K562 (cell line): Measurements from ENCODE around the gene NEDD4.

ENCODE experiments used
- RAD21 ChIP-seq, 2 experiments: fragments of 250-450 bp in 1 of 2; fragments of 450-650 bp in 1 of 2; sonication (Bioruptor Pico) in 1 of 2; formaldehyde crosslinking in 1 of 2; IDR thresholded peaks in 1 of 2; conservative IDR thresholded peaks in 1 of 2; 2 replicates each; pipeline versions ENCODE4 v1.4.0 to v1.8.0; 2020 to 2022; ENCODE audit warnings: mild to moderate bottlenecking in 2 of 2, moderate library complexity in 1 of 2
- TF ChIP-seq, protein P1 (sequence below), 3 experiments: IDR thresholded peaks in 2 of 3; conservative IDR thresholded peaks in 1 of 3; 2 replicates each; pipeline ENCODE4 v1.5.1; 2011 to 2012; ENCODE audit warnings: low read length in 3 of 3, mild to moderate bottlenecking in 3 of 3, control low read depth in 2 of 3, improper control_type of control experiment in 1 of 3, inconsistent platforms in 1 of 3, low read depth in 1 of 3, mixed read lengths in 1 of 3, moderate library complexity in 1 of 3; ENCODE audit not compliant: insufficient read depth in 2 of 3

DNA sequence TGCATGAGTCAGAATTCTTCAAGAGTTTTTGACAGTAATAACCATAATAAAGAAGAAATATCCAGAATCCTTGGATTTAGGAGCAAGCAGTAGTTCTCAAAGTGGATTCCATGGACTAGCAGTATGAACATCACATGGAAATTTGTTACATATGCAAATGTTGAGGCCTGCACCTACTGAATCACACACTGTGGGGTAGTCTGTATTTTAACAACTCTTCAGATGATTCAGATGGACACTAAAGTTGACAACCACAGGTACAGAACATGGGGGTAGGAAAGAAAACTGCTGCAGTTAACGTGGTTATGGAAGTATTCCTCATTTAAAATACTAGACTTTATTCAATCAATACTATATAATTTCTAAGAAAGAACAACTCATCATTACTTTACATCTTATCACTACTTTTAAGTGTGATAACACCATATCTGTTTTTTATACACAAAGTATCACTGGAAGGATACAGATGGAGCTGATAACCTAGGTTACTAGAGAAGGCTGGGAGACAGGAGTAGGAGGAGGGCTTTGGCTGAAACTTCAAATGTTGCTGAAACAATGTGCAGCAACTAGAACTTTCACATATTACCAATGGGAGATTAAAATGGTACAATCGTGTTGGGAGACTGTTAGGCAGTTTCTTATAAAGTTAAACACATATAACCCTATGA lies 11.7 kb downstream of the NEDD4 start:
- no peak for TF ChIP-seq RAD21 (CRISPR knock-in tag; conservative IDR thresholded peaks at IDR 0.05 in 1 of 2, IDR thresholded peaks at IDR 0.05 in 1 of 2)
- TF ChIP-seq, protein P1, sequence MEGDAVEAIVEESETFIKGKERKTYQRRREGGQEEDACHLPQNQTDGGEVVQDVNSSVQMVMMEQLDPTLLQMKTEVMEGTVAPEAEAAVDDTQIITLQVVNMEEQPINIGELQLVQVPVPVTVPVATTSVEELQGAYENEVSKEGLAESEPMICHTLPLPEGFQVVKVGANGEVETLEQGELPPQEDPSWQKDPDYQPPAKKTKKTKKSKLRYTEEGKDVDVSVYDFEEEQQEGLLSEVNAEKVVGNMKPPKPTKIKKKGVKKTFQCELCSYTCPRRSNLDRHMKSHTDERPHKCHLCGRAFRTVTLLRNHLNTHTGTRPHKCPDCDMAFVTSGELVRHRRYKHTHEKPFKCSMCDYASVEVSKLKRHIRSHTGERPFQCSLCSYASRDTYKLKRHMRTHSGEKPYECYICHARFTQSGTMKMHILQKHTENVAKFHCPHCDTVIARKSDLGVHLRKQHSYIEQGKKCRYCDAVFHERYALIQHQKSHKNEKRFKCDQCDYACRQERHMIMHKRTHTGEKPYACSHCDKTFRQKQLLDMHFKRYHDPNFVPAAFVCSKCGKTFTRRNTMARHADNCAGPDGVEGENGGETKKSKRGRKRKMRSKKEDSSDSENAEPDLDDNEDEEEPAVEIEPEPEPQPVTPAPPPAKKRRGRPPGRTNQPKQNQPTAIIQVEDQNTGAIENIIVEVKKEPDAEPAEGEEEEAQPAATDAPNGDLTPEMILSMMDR (IDR thresholded peaks at IDR 0.05 in 2 of 3, conservative IDR thresholded peaks at IDR 0.05 in 1 of 3; ENCODE audit: insufficient read depth in 2 of 3, low read depth in 1 of 3, low read length in 3 of 3), result no peak
